ENCODE data around the gene GRM5.

GRCh38 chr11:88538098-88538497, 527.7 kb downstream of the GRM5 start:
- no peak for TF ChIP-seq CTCF (IDR thresholded peaks at IDR 0.05; ENCODE audit: low read depth, low read length)
- no peak for TF ChIP-seq EZH2phosphoT487 (IDR thresholded peaks at IDR 0.05; ENCODE audit: low read depth)
